KMS-11 (cell line): ENCODE results near the gene MOB3B.

Experiments used
- H2AFZ ChIP-seq: fragments of 200-600 bp; sonication (generic); 2 replicates; pipeline ENCODE4 v1.6.1; 2016; ENCODE audit warnings: antibody characterized with exemption, mixed run types, low read depth
- H3K27ac ChIP-seq: fragments of 200-600 bp; sonication (generic); 2 replicates; pipeline ENCODE4 v1.6.1; 2016; ENCODE audit warnings: mild to moderate bottlenecking, mixed run types
- H3K27me3 ChIP-seq: fragments of 200-600 bp; sonication (generic); 2 replicates; pipeline ENCODE4 v1.6.1; 2017; ENCODE audit warnings: mild to moderate bottlenecking, low read depth, mixed run types, moderate library complexity; ENCODE audit not compliant: insufficient read depth
- H3K36me3 ChIP-seq: fragments of 200-600 bp; sonication (generic); 2 replicates; pipeline ENCODE4 v1.6.1; 2017; ENCODE audit warnings: mild to moderate bottlenecking, mixed run types; ENCODE audit not compliant: insufficient read depth
- H3K4me1 ChIP-seq: fragments of 200-600 bp; sonication (generic); 2 replicates; pipeline ENCODE4 v1.6.1; 2016; ENCODE audit warnings: mild to moderate bottlenecking, low read depth, mixed run types; ENCODE audit not compliant: poor library complexity, severe bottlenecking
- H3K4me2 ChIP-seq: fragments of 200-600 bp; sonication (generic); 2 replicates; pipeline ENCODE4 v1.7.0; 2016; ENCODE audit warnings: mild to moderate bottlenecking, mixed run types
- H3K4me3 ChIP-seq: fragments of 200-600 bp; sonication (generic); IDR thresholded peaks from 2 replicates; pipeline ENCODE4 v1.6.1; 2017; ENCODE audit warnings: low read depth, low read length, mixed read lengths; ENCODE audit not compliant: insufficient read depth
- H3K79me2 ChIP-seq: fragments of 200-600 bp; sonication (generic); 2 replicates; pipeline ENCODE4 v1.6.1; 2016; ENCODE audit warnings: low read depth, mixed run types; ENCODE audit not compliant: insufficient read depth
- H3K9ac ChIP-seq: fragments of 200-600 bp; sonication (generic); 2 replicates; pipeline ENCODE4 v1.6.1; 2016; ENCODE audit warnings: mild to moderate bottlenecking, mixed run types
- H4K20me1 ChIP-seq: fragments of 200-600 bp; sonication (generic); 2 replicates; pipeline ENCODE4 v1.6.1; 2016; ENCODE audit warnings: mild to moderate bottlenecking, mixed run types; ENCODE audit not compliant: insufficient read depth
- CTCF ChIP-seq: fragments of 200-600 bp; sonication (generic); conservative IDR thresholded peaks from 2 replicates; pipeline ENCODE4 v1.6.1; 2017; ENCODE audit warnings: low read depth, mild to moderate bottlenecking, antibody characterized with exemption, low read length, moderate library complexity, mixed read lengths

The MOB3B gene

GRCh38 chr9:27440888-27441740 lies 88.5 kb downstream of the MOB3B start:
- Histone ChIP-seq H4K20me1 (no peaks in the 10 kb centered on the region), H3K36me3 (no peaks in the 10 kb centered on the region), H3K4me3 (no peak overlapping the region), H2AFZ (no peak overlapping the region), H3K79me2 (no peaks in the 10 kb centered on the region), H3K9ac (no peak overlapping the region), H3K4me1 (no peaks in the 10 kb centered on the region), H3K27me3 (no peaks in the 10 kb centered on the region), H3K27ac (no peak overlapping the region), H3K4me2 (no peak overlapping the region)
- no peak for TF ChIP-seq CTCF

DNA sequence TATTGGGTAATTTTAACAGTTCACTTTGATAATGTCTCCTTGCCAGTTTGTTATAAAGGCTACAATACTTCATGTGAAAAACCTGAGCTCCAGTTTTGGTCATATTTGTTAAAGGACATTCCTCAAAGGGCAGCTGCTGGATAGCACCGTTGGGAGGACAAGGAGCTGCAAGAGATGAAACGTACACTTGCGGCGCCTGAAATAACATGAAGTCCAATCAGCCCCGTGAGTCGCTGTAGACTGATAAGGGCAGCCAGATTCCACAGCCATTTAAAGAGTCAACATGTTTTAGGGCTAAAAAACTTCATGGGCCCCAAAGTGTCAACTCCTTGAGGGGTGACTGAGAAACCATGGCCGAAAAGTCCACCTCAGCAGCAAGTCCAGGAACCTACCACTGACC lies 91.1 kb downstream of the MOB3B start:
- H2AFZ ChIP-seq, result no peak overlapping the region
- H3K4me3 ChIP-seq, result no peak overlapping the region
- no peak for TF ChIP-seq CTCF
- no peaks in the 10 kb centered on the region for H3K36me3 ChIP-seq
- H4K20me1 ChIP-seq, result no peaks in the 10 kb centered on the region
- no peak overlapping the region for H3K9ac ChIP-seq
- no peaks in the 10 kb centered on the region for H3K79me2 ChIP-seq
- no peaks in the 10 kb centered on the region for H3K4me1 ChIP-seq
- H3K4me2 ChIP-seq, result no peak overlapping the region
- H3K27me3 ChIP-seq, result no peaks in the 10 kb centered on the region
- no peak overlapping the region for H3K27ac ChIP-seq

GRCh38 chr9:27437652-27438373 lies 91.8 kb downstream of the MOB3B start:
- no peak for TF ChIP-seq CTCF
- Histone ChIP-seq H3K9ac (no peak overlapping the region), H3K79me2 (no peaks in the 10 kb centered on the region), H3K4me2 (no peak overlapping the region), H3K4me3 (no peak overlapping the region), H3K4me1 (no peaks in the 10 kb centered on the region), H2AFZ (no peak overlapping the region), H4K20me1 (no peaks in the 10 kb centered on the region), H3K27me3 (no peaks in the 10 kb centered on the region), H3K36me3 (no peaks in the 10 kb centered on the region), H3K27ac (no peak overlapping the region)

- Histone ChIP-seq H3K27me3 (no peaks in the 10 kb centered on the region), H3K4me1 (no peaks in the 10 kb centered on the region), H3K4me2 (no peak overlapping the region), H3K36me3 (no peaks in the 10 kb centered on the region), H4K20me1 (no peaks in the 10 kb centered on the region), H3K27ac (no peak overlapping the region), H3K4me3 (no peak overlapping the region), H3K9ac (no peak overlapping the region), H2AFZ (no peak overlapping the region), H3K79me2 (no peaks in the 10 kb centered on the region)
- no peak for TF ChIP-seq CTCF
Measured at GRCh38 chr9:27436234-27436633, 93.4 kb downstream of the MOB3B start.
